Endothelial cell of umbilical vein (primary cell): ENCODE data around the gene TSPEAR.

ENCODE experiments used
- POLR2AphosphoS5 ChIP-seq: IDR thresholded peaks from 2 replicates; pipeline ENCODE4 v1.6.1; 2012; ENCODE audit warnings: low read depth, mild to moderate bottlenecking, control low read depth, low read length, moderate library complexity; ENCODE audit not compliant: insufficient read depth
- TF ChIP-seq, protein P1 (sequence below), 2 donors: IDR thresholded peaks; 1 replicate in 1 of 2; 2 replicates in 1 of 2; pipeline ENCODE4 v1.5.1; 2011; ENCODE audit warnings: low read length in 2 of 2, mild to moderate bottlenecking in 2 of 2, moderate library complexity in 2 of 2, control low read depth in 1 of 2, inconsistent platforms in 1 of 2, low read depth in 1 of 2; ENCODE audit not compliant: insufficient read depth in 1 of 2; ENCODE audit errors: extremely low read depth in 1 of 2

DNA sequence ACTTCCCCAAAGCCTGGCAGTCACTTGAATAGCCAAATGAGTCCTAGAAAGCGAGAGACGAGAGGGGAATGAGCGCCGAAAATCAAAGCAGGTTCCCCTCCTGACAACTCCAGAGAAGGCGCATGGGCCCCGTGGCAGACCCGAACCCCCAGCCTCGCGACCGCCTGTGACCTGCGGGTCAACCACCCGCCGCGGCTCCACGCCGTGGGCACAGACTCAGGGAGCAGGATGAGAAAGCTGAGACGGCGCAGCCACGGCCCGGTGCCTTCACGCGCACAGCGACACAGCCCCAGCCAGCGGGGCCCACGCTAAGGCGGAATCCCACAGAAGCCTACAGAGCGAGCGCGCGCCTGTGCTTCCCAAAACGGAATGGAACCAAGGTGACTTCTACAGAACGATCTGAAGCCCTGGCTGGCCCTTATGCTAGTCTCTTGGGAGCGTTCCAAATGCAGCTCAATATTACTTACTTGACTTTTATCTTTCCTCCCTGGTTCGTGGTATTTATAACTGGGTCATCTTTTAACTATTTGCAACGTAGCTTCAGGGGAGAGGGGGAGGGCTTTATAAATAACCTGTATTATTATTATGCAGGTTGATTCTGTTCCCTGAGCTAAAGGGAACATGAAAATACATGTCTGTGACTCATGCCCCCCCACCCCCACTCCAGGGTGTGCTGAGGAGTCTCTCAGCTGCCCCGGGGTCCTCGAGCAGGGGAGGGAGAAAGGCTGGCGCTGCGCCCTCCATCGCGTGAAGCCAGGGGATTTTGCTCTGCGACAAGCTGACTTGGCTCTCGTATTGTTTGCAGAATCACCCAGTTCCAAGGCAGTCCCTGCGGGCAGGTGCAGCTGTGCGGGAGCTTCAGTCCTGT, 1.7 kb downstream of the TSPEAR start:
- TF ChIP-seq, protein P1, sequence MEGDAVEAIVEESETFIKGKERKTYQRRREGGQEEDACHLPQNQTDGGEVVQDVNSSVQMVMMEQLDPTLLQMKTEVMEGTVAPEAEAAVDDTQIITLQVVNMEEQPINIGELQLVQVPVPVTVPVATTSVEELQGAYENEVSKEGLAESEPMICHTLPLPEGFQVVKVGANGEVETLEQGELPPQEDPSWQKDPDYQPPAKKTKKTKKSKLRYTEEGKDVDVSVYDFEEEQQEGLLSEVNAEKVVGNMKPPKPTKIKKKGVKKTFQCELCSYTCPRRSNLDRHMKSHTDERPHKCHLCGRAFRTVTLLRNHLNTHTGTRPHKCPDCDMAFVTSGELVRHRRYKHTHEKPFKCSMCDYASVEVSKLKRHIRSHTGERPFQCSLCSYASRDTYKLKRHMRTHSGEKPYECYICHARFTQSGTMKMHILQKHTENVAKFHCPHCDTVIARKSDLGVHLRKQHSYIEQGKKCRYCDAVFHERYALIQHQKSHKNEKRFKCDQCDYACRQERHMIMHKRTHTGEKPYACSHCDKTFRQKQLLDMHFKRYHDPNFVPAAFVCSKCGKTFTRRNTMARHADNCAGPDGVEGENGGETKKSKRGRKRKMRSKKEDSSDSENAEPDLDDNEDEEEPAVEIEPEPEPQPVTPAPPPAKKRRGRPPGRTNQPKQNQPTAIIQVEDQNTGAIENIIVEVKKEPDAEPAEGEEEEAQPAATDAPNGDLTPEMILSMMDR (IDR thresholded peaks at IDR 0.05; ENCODE audit: extremely low read depth in 1 of 2, insufficient read depth in 1 of 2, low read depth in 1 of 2, low read length in 2 of 2), result no peak
- no peak for TF ChIP-seq POLR2AphosphoS5
